Glutamatergic neuron (in vitro differentiated cells): ENCODE results near the gene PALD1. TPM values are rescaled to one million over a fixed set of nuclear protein-coding genes. Genes with fewer than 3 reads are reported as not detected.

Source experiments
- DNase-seq: peaks from one replicate; pipeline ENCODE4 v3.0.0; 2022
- H3K27ac Mint-ChIP-seq: one replicate; pipeline ENCODE4 v1.8.0; 2020; ENCODE audit warnings: mild to moderate bottlenecking, mixed read lengths, inconsistent platforms; ENCODE audit not compliant: unreplicated experiment
- H3K27me3 Mint-ChIP-seq: one replicate; pipeline ENCODE4 v1.8.0; 2020; ENCODE audit warnings: mild to moderate bottlenecking, moderate library complexity, mixed read lengths, inconsistent platforms; ENCODE audit not compliant: unreplicated experiment
- H3K36me3 Mint-ChIP-seq: one replicate; pipeline ENCODE4 v1.8.0; 2020; ENCODE audit warnings: mild to moderate bottlenecking, mixed read lengths, inconsistent platforms; ENCODE audit not compliant: unreplicated experiment
- H3K4me1 Mint-ChIP-seq: one replicate; pipeline ENCODE4 v1.8.0; 2020; ENCODE audit warnings: mild to moderate bottlenecking, low read depth, mixed read lengths, inconsistent platforms; ENCODE audit not compliant: unreplicated experiment
- H3K4me3 Mint-ChIP-seq: one replicate; pipeline ENCODE4 v1.8.0; 2020; ENCODE audit warnings: mild to moderate bottlenecking, mixed read lengths, inconsistent platforms; ENCODE audit not compliant: unreplicated experiment
- H3K9me3 Mint-ChIP-seq: one replicate; pipeline ENCODE4 v1.8.0; 2020; ENCODE audit warnings: mild to moderate bottlenecking, moderate library complexity, mixed read lengths, inconsistent platforms; ENCODE audit not compliant: unreplicated experiment
- total RNA-seq: library from RNA; stranded (reverse); fragmentation: NEBNext Ultra II Directional; extraction: Animal tissue kit (Norgen Biotek cat#: 25700); gene quantifications from one replicate; pipeline ENCODE4 v1.2.1, GENCODE V29; 2021; ENCODE audit not compliant: unreplicated experiment
- TF ChIP-seq, protein P1 (sequence below): fragments of 200-600 bp; sonication (generic); IDR thresholded peaks from one replicate; pipeline ENCODE4 v1.5.0; 2021; ENCODE audit not compliant: partially characterized antibody, unreplicated experiment

The PALD1 gene
- total RNA-seq, 1 donor from 2014 or later = 15.5 TPM

DNA sequence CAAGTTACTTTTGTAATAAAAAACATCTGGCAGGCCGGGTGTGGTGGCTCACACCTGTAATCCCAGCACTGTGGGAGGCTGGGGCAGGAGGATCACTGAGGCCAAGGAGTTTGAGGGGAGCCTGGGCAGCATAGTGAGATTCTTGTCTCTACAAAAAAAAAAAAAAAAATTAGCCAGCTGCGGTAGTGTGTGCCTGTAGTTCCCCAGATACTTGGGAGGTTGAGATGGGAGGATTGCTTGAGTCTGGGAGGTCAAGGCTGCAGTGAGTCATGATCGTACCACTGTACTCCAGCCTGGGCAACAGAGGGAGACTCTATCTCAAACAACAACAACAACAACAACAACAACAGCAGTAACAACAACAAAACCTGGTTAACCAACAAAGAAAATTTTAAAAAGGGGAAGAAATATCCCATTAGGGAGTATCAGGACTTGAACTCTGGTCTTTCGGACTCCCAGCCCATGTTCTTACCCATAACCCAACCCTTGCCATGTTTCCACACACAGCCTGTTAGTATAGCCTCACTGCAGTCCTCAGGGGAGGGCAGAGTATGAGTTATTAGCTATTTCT is 17.2 kb downstream of the PALD1 start:
- peaks cover 12% of the 10 kb centered on the region for H3K4me1 Mint-ChIP-seq
- no peak overlapping the region for H3K27ac Mint-ChIP-seq
- TF ChIP-seq, protein P1, sequence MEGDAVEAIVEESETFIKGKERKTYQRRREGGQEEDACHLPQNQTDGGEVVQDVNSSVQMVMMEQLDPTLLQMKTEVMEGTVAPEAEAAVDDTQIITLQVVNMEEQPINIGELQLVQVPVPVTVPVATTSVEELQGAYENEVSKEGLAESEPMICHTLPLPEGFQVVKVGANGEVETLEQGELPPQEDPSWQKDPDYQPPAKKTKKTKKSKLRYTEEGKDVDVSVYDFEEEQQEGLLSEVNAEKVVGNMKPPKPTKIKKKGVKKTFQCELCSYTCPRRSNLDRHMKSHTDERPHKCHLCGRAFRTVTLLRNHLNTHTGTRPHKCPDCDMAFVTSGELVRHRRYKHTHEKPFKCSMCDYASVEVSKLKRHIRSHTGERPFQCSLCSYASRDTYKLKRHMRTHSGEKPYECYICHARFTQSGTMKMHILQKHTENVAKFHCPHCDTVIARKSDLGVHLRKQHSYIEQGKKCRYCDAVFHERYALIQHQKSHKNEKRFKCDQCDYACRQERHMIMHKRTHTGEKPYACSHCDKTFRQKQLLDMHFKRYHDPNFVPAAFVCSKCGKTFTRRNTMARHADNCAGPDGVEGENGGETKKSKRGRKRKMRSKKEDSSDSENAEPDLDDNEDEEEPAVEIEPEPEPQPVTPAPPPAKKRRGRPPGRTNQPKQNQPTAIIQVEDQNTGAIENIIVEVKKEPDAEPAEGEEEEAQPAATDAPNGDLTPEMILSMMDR = no peak
- peaks cover 7% of the 10 kb centered on the region for H3K9me3 Mint-ChIP-seq
- no peak overlapping the region for H3K4me3 Mint-ChIP-seq
- H3K36me3 Mint-ChIP-seq = no peaks in the 10 kb centered on the region
- peaks cover 6% of the 10 kb centered on the region for H3K27me3 Mint-ChIP-seq
- DNase-seq = no peak

DNA sequence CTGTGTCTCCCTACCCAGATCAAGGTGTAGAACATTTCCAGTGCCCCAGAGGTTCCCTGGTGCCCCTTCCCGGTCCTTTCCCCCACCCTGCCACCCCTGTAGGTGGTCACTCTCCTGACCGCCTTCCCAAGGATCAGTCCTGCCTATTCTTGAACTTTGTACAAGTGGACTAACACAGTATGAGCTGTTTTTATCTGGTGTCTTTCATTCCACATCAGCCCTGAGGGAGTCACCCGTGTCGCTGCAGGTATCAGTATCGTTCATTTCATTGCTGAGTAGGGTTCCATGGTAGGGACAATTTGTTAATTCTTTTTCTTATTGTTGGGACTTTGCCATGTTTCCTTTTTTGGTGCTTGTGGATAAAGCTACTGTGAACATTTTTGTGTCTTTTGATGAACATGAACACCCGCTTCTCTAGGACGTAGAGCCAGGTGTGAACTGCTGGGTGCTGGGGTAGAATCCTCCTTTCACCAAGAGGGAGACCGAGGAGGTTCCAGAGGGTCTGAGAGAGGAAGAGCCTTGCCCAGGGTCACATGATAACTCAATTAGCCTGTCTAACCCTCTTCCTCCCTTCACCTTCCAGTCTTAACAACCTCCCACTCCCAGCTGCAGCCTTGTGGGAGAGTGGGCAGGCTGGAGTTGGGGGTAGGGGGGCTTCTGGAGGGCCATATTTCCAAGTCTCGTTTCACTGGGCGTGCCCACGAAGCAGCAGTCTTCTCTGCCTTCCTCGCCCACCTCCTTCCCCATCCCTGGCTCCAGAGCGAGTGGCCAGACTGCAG is 18.0 kb downstream of the PALD1 start:
- no peak for DNase-seq
- Mint-ChIP-seq H3K4me3 (no peak overlapping the region), H3K27me3 (peaks cover 6% of the 10 kb centered on the region), H3K27ac (no peak overlapping the region), H3K4me1 (peaks cover 12% of the 10 kb centered on the region), H3K36me3 (no peaks in the 10 kb centered on the region), H3K9me3 (peaks cover 7% of the 10 kb centered on the region)
- TF ChIP-seq, protein P1 = no peak

DNA sequence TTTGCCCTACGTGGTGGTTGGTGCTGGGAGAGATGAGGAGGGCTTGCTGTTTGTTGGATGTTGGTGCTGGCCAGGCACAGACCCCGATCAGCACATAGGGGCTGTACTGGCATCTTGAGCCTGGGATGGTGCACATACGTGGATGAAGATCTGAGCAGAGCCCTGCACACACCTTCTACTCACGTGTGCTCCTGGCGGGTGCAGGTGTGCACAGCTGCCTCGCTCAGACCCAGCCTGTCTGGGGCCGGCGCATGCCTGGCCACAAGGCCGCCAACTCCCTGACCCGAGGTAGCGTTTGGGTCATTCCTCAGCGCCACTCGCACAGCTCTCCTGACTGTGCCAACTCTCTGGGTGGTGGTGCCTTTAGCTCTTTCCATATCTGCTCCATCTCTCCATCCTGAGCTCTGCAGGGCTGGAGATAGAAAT is 18.6 kb downstream of the PALD1 start:
- DNase-seq = no peak
- TF ChIP-seq, protein P1 = no peak
- no peak overlapping the region for H3K4me3 Mint-ChIP-seq
- H3K9me3 Mint-ChIP-seq = peaks cover 7% of the 10 kb centered on the region
- no peak overlapping the region for H3K27ac Mint-ChIP-seq
- H3K36me3 Mint-ChIP-seq = no peaks in the 10 kb centered on the region
- peaks cover 6% of the 10 kb centered on the region for H3K27me3 Mint-ChIP-seq
- H3K4me1 Mint-ChIP-seq = peaks cover 12% of the 10 kb centered on the region

DNA sequence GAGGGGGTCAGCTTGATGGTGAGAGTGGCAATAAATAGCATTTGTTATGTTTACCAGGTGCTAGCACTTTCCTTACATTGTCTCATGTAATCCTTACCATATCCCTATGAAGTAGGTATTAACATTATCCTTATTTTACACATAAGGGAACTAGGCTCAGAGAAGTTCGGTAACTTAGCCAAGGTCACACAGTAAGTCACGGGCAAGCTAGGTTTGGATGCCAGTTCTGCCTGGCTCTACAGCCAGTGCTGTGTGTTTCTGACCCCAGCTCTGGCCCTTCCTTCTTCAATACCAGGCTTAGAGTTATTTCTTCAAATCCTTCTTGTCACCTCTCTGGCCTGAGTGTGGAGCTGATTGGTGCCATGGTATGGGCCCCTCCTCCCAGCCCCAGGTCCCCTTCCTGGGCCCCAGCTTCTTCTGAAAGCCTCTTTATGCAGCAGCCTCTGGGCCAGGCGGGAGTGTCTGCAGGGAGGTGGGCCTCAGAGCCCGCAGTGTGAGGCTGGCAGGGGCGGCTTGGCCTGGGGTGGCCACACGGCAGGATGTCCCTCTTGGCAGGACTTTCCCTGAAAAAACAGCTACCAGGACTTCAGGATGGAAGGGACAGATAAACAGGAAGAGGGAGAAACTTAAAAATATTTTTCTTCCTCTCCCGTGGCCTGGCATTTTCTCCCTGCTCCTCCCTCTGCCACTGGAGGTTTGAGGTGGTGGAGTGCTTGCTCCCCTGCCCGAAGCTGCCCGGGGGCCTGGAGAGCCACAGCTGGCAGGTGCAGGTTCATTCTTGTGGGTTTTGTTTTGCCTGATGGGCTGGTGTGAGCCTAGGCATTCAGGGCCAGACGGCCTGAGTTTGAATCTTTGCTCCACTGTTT is 20.6 kb downstream of the PALD1 start:
- peaks cover 8% of the 10 kb centered on the region for H3K4me1 Mint-ChIP-seq
- no peak for DNase-seq
- H3K4me3 Mint-ChIP-seq = no peak overlapping the region
- TF ChIP-seq, protein P1 = no peak
- peaks cover 7% of the 10 kb centered on the region for H3K9me3 Mint-ChIP-seq
- H3K36me3 Mint-ChIP-seq = no peaks in the 10 kb centered on the region
- H3K27ac Mint-ChIP-seq = no peak overlapping the region
- peaks cover 6% of the 10 kb centered on the region for H3K27me3 Mint-ChIP-seq
